H54 (cell line): ENCODE data around the gene MYO10.
A peak's percentile ranks its signal among the peaks of the same experiment; 100 is the strongest.

Source experiments
- DNase-seq: peaks from one replicate; pipeline ENCODE4 v3.0.0; 2011; ENCODE audit warnings: low spot score, mixed read lengths; ENCODE audit not compliant: insufficient read length
- FAIRE-seq: peaks from 3 replicates; lab custom pipeline; 2011; peaks lifted over from hg19 to GRCh38; lab: Jason Lieb, UNC
- POLR2A ChIP-seq: IDR thresholded peaks from 2 replicates; pipeline ENCODE4 v1.6.1; 2011; ENCODE audit warnings: low read depth, mild to moderate bottlenecking, low read length

Gene MYO10

DNA sequence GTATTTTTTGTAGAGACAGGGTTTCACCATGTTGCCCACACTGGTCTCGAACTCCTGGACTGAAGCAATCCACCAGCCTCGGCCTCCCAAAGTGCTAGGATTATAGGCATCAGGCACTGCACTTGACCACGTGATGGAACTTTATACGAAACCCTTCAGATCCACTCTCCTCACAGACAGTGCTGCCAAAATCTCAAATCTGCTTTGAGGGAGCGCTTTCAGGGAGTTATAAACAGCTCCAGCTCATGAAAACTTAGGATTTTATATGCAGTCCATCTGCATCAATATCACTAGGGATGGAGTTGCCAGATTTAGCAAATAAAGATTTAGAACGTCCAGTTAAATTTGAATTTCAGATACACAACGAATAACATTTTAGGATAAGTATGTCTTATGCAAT lies 25.0 kb upstream of the MYO10 start:
- DNase-seq = no peak
- no peak for TF ChIP-seq POLR2A
- no peak for FAIRE-seq

DNA sequence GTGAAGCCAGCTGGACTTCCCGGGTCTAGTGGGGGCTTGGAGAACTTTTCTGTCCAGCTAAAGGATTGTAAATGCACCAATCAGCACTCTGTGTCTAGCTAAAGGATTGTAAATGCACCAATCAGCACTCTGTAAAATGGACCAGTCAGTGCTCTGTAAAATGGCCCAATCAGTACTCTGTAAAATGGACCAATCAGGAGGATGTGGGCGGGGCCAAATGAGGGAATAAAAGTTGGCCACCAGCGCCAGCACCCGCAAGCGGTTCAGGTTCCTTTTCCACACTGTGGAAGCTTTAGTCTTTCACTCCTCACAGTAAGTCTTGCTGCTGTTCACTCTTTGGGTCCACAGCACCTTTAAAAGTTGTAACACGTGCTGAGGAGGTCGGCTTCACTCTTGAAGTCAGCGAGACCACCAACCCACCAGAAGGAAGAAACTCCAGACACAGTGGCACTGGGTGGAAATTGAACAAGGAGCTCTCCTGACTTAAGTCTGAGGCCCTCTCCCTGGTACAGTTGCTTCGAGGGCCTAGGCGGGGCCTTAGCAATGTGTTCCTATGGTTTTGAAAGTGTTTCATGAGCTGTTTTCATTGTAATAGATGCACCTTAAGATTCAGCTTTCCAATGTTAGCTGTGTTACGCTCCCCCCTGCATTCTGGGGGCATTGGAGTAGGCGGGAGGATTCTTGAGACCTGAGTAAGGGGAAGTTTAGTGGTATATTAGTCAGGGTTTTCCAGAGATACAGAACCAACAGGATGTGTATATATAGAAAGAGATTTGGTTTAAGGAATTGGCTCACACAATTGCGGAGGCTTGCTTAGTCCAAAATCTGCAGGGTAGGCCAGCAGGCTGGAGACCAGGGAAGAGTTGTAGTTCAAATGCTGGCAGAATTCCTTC lies 21.5 kb upstream of the MYO10 start:
- DNase-seq (peak; percentile 70), FAIRE-seq (peak; percentile 80)
- no peak for TF ChIP-seq POLR2A

DNA sequence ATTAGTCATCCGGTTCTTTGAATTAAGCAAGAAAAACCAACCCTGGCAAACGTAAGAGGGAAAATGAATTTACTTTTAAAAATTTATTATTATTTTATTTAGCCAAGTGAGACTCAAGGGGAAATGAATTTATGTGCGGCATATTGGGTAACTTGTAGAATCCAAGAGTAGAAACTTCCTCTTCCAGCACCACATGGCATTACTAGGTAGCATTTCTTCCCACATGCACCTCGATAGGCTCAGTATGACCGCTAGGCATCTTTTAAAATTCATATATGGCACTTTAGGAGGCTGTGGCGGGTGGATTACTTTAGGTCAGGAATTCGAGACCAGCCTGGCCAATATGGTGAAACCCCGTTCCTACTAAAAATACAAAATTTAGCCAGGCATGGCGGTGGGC lies 17.6 kb upstream of the MYO10 start:
- FAIRE-seq = no peak
- DNase-seq = no peak
- TF ChIP-seq POLR2A = no peak

DNA sequence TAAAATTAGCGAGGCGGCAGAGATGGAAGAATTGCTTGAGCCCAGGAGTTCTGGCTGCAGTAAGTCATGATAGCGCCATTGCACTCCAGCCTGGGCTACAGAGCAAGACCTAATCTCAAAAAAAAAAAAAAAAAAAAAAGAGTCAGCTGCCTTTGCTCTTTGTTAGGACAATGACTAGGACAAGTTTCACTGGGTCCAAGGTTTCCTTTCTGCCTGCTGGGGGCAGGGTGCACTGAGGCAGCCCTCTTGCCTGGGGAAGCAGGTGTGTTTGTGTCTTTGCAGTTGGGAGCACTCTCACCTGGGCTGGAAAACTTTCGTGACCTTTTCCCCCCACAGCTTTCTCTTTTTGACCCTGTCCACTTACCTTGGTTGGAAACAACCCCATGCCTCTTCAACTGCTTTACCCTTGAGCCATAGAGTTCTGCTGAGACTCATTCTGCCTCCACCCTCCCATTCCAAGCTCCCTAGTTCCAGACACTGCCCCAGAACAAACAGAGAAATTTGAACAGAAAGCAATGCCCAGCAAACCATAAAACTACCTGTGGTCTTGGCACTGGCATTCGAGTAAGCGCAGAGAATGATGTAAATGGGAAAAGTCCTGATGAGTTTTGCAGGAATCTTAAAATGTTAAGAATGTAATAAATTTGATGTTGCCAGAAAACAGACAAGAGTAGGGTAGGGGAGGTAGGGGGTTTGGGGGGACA lies 17.0 kb upstream of the MYO10 start:
- FAIRE-seq (no peak), DNase-seq (no peak)
- no peak for TF ChIP-seq POLR2A

DNA sequence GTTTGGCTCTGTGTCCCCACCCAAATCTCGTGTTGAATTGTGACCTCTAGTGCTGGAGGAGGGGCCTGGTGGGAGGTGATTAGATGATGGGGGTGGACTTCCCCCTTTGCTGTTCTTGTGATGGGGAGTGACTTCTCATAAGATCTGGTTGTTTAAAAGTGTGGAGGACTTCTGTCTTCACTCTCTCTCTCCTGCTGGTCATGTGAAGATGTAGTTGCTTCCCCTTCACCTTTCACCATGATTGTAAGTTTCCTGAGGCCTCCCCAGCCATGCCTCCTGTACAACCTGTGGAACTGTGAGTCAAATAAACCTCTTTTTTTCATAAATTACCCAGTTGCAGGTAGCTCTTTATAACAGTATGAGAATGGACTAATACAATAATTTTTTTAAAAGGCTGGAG lies 10.6 kb upstream of the MYO10 start:
- FAIRE-seq (no peak), DNase-seq (no peak)
- TF ChIP-seq POLR2A = no peak

DNA sequence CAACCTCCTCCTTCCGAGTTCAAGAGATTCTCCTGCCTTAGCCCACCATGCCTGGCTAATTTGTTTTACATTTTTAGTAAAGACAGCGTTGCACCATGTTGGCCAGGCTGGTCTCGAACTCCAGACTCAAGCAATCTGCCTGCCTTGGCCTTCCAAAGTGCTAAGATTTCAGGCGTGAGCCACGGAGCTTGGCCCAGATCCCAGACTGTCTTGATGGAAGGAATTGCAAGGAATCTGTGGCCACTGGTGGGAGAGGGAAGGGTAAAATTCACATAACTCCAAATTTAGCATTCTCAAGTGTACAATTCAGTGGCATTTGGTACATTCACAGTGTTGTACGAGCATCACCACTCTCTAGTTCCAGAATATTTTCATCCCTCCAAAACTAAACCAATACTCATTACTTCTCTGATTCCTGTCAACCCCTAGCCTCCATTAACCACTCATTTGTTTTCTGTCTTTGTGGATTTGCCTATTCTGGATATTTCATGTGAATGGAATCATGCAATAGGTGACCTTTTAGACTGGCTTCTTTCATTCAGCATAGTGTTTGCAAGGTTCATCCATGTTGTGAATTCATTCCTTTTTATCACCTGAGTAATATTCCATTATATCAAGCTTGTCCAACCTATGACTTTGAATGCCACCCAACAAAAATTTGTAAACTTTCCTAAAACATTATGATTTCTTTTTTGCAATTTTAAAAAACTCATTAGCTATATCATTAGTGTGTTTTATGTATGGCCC lies 8.9 kb upstream of the MYO10 start:
- no peak for FAIRE-seq
- TF ChIP-seq POLR2A = no peak
- no peak for DNase-seq

DNA sequence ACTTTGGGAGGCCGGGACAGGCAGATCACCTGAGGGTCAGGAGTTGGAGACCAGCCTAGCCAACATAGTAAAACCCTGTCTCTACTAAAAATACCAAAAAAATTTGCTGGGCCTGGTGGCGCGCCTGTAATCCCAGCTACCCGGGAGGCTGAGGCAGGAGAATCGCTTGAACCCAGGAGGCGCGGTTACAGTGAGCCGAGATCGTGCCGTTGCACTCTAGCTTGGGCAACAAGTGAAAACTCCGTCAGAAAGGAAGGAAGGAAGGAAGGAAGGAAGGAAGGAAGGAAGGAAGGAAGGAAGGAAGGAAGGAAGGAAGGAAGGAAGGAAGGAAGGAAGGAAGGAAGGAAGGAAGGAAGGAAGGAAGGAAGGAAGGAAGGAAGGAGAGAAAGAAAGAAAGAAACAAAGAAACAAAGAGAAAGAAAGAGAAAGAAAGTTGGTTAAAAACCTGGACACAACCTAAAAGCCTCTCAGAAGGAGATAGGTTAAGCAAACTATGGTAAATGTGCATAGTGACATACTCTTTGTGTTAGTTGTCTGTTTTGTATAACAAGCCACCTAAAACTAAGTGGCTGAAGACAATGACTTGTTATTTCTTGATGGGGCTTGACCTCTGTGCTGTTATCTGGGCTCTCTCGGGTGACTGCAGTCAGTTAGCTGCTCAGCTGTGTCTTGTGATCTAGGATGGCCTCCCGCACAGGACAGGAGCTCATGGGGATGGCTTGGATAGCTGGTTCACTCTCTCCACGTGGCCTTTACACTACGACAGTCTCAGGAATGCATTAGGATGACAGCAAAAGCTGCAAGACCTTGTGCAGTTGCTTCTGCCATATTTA lies 8.0 kb upstream of the MYO10 start:
- TF ChIP-seq POLR2A = no peak
- no peak for FAIRE-seq
- DNase-seq = no peak

DNA sequence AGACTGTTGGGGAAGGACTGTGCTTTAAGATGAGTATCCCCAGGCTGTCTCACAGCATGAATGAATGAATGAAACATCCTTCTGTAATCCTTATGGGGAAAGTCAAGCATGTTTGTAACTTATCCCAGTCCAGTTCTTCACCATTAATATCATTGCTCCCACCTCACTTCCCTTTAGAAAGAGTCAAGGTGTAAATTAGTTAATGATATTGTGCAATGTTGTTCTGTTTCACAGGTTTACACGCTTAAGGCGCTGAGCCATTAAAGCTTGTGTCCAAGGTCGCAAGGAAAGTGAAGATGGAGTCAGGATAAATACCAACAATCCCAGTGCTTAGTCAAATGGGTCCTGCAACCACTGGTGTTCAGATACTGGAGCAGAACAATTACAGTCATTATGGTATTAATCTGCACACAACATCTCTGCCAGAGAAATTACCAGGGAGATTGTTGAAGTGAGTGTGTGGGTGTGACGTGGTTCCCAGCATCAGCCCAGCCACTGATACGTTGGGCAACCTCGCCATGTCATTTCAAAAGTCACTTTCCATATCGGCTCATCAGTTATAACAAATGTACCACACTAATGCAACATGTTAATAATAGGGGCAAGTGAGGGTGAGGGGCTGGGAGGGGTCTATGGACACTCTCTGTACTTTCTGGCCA lies 1.5 kb upstream of the MYO10 start:
- no peak for FAIRE-seq
- DNase-seq = no peak
- TF ChIP-seq POLR2A = no peak

DNA sequence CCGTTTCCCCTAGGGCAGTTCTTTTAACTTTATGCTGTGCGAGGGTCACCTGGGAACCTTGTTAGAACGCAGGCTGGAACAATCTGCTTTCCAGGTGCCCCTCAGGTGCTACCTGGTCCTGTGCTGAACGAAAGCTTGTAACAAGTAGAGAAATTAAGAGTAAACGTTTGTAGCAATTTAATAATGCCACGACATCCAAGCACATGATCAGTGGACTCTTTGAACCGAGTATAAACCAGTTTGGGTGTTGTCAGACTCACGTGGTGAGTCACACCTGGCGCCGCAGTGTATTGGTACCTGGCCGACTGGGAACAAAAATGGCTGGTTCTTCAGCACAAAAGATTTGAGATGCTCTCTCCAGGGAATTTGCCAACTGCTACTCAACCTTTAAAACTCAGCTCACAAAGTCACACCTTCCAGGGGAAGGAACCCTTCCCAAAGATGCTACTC lies 926 bp upstream of the MYO10 start:
- no peak for TF ChIP-seq POLR2A
- no peak for DNase-seq
- no peak for FAIRE-seq

DNA sequence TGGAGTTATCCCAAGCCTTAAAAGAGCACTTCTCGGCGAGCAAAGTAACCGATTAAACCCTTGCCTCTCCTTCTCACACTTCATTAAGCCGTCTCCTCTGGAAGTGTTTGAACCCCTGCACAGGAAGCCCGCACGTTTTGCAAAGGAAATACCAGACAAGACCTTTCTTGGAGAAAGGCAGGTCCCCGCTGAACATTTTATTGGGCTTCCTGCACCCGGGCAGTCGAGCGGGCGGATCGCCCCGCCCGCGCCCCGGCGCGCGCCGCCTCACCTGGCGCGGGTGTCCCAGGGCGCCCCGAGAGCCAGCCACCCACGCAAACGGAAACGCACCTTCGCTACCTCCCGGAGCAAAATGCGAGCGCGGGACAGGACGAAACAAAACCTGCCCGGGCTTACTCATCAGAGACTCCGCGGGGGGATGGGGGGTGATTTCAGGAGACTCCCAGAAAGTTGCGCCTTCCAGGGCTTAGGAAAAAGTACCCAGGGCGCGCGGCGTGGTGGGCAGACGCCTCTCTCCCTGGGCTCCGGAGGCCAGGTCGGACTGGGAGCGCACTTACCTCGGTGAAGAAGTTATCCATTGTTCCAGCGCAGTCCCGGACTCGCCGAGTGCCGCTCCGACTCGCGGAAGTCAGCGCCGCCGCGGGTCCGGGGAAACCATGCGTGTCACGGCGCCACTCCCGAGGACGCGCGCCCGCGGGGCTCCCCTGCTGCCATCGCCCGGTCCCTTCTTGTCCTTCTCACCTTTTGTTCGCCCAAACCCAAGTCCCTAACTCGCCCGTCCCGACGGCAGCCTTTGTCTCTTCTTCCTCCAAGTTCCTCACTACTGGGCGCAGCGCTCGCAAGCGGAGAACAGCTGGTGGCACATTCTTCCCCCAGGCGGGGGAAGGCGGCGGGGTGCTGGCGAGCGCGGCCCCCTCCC lies 598 bp downstream of the MYO10 start:
- FAIRE-seq (no peak), DNase-seq (no peak)
- TF ChIP-seq POLR2A = no peak

DNA sequence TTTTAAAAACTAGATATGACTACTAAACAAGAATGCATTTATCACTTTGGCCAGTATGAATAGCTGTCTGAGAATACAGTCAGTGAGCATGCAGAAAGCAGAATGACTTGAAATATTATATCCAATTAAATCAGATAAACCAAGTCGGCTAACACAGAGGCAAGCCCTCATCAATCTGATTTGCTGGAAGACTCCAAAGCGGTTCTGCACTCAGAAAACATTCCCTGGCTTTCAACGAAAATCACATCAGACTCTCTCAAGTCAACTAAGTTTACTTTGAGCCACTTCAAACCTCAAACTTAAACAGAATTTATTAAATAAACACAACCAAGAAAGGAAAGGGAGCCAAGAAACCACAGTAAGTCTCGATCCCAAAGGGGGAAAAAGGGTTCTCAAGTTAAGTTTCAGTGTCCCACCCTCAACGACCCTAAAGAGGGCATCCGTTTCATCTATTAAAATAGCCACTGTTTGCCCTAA lies 1.4 kb downstream of the MYO10 start:
- no peak for FAIRE-seq
- DNase-seq = no peak
- TF ChIP-seq POLR2A = no peak

DNA sequence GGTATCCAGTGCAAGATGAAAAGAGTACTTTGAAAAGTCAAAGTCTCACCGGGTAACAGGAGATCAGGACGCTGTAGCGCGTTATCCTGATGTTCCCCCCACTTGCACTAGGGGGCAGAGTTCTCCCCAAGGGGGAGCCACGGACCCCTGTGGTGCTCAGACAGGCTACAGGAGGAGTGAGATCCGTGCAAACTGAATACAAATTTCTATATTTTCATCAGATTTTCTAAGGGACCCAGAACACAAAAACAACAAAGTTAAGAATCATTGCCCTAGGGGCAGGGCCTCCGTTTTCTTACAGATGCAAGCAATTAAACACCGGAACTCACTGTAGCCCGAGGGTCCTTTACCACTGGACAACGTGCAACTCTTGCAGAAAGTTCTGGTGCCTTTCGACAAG lies 2.0 kb downstream of the MYO10 start:
- TF ChIP-seq POLR2A = no peak
- peak; percentile 64 for FAIRE-seq
- peak; percentile 84 for DNase-seq
